Measurements from ENCODE around the gene GABRB1. TPM values are rescaled to one million over a fixed set of nuclear protein-coding genes. Genes with fewer than 3 reads are reported as not detected.

GABRB1 gene
- total and polyA plus RNA-seq, 2 donors (not counting 1 experiment from before 2014, with no cell fraction given), result not detected

GRCh38 chr4:47373174-47373573, 341.8 kb downstream of the GABRB1 start:
- Mint-ChIP-seq H3K4me3 (no peak overlapping the region), H3K27ac (no peak overlapping the region), H3K27me3 (peaks cover 8% of the 10 kb centered on the region), H3K9me3 (ENCODE audit: insufficient read depth) (no peaks in the 10 kb centered on the region), H3K4me1 (no peaks in the 10 kb centered on the region)
- no peak overlapping the region for H3K9ac ChIP-seq (ENCODE audit: low read length)
- H3K79me2 ChIP-seq (ENCODE audit: control insufficient read depth, insufficient read depth, low read length), result no peaks in the 10 kb centered on the region
- no peak for TF ChIP-seq CTCF (IDR thresholded peaks at IDR 0.05)
- no peak for TF ChIP-seq EZH2 (IDR thresholded peaks at IDR 0.05; ENCODE audit: borderline replicate concordance, insufficient read depth, low read depth, low read length, poor library complexity, severe bottlenecking)
- H3K27ac ChIP-seq (ENCODE audit: low read length in 2 of 2), result no peak overlapping the region
- H3K36me3 ChIP-seq (replicated peaks in 1 of 2; ENCODE audit: control extremely low read depth in 1 of 2, control insufficient read depth in 1 of 2, extremely low read depth in 1 of 2, insufficient read depth in 2 of 2, low read length in 1 of 2), result no peaks in the 10 kb centered on the region
- intact Hi-C loops (cut with micrococcal nuclease), result no loop called here
- H3K9me3 ChIP-seq (ENCODE audit: control extremely low read depth in 1 of 3, control insufficient read depth in 2 of 3, insufficient read depth in 1 of 3, low read length in 2 of 3), result no peaks in the 10 kb centered on the region
- H3K4me3 ChIP-seq (ENCODE audit: control extremely low read depth in 1 of 5, extremely low read depth in 1 of 5, insufficient read depth in 1 of 5, low read depth in 2 of 5, low read length in 4 of 5), result no peak overlapping the region
- H2AFZ ChIP-seq (ENCODE audit: insufficient read depth, low read depth, low read length, poor library complexity, severe bottlenecking), result no peak overlapping the region
- H3K4me1 ChIP-seq (ENCODE audit: control insufficient read depth in 2 of 2, insufficient read depth in 2 of 2, low read length in 2 of 2), result no peaks in the 10 kb centered on the region
- POLR2A ChIA-PET, result no interaction called here
- H3K27me3 ChIP-seq (replicated peaks in 1 of 4; ENCODE audit: control extremely low read depth in 1 of 4, control insufficient read depth in 3 of 4, insufficient read depth in 4 of 4, low read length in 3 of 4), result no peaks in the 10 kb centered on the region
- H3K4me2 ChIP-seq (replicated peaks; ENCODE audit: low read depth, low read length, poor library complexity, severe bottlenecking), result no peak overlapping the region
- CTCF ChIA-PET, result interaction anchor here (1.0 kb wide), 1 partner anchor 10 kb away, joined by 4 read pairs; no protein-coding TSS in a partner anchor
- DNase-seq, result no peak
- no peaks in the 10 kb centered on the region for H4K20me1 ChIP-seq (ENCODE audit: control insufficient read depth, insufficient read depth, low read length, poor library complexity, severe bottlenecking)
- ATAC-seq (ENCODE audit: low read depth), result no peak

- no peak overlapping the region for H2AFZ ChIP-seq (ENCODE audit: insufficient read depth, low read depth, low read length, poor library complexity, severe bottlenecking)
- H3K4me1 ChIP-seq (ENCODE audit: control insufficient read depth in 2 of 2, insufficient read depth in 2 of 2, low read length in 2 of 2), result no peaks in the 10 kb centered on the region
- CTCF ChIA-PET, result interaction anchor here (1.0 kb wide), 1 partner anchor 10 kb away, joined by 4 read pairs; no protein-coding TSS in a partner anchor
- no peak overlapping the region for H3K27ac ChIP-seq (ENCODE audit: low read length in 2 of 2)
- no peak overlapping the region for H3K9ac ChIP-seq (ENCODE audit: low read length)
- H3K9me3 ChIP-seq (ENCODE audit: control extremely low read depth in 1 of 3, control insufficient read depth in 2 of 3, insufficient read depth in 1 of 3, low read length in 2 of 3), result no peaks in the 10 kb centered on the region
- no peaks in the 10 kb centered on the region for H4K20me1 ChIP-seq (ENCODE audit: control insufficient read depth, insufficient read depth, low read length, poor library complexity, severe bottlenecking)
- H3K27me3 Mint-ChIP-seq, result peaks cover 8% of the 10 kb centered on the region
- H3K27ac Mint-ChIP-seq, result no peak overlapping the region
- no peak overlapping the region for H3K4me3 ChIP-seq (ENCODE audit: control extremely low read depth in 1 of 5, extremely low read depth in 1 of 5, insufficient read depth in 1 of 5, low read depth in 2 of 5, low read length in 4 of 5)
- DNase-seq, result no peak
- no peak for ATAC-seq (ENCODE audit: low read depth)
- TF ChIP-seq EZH2 (IDR thresholded peaks at IDR 0.05; ENCODE audit: borderline replicate concordance, insufficient read depth, low read depth, low read length, poor library complexity, severe bottlenecking) (no peak), CTCF (IDR thresholded peaks at IDR 0.05) (no peak)
- no peaks in the 10 kb centered on the region for H3K36me3 ChIP-seq (replicated peaks in 1 of 2; ENCODE audit: control extremely low read depth in 1 of 2, control insufficient read depth in 1 of 2, extremely low read depth in 1 of 2, insufficient read depth in 2 of 2, low read length in 1 of 2)
- POLR2A ChIA-PET, result no interaction called here
- intact Hi-C loops (cut with micrococcal nuclease), result no loop called here
- no peaks in the 10 kb centered on the region for H3K27me3 ChIP-seq (replicated peaks in 1 of 4; ENCODE audit: control extremely low read depth in 1 of 4, control insufficient read depth in 3 of 4, insufficient read depth in 4 of 4, low read length in 3 of 4)
- H3K4me3 Mint-ChIP-seq, result no peak overlapping the region
- no peaks in the 10 kb centered on the region for H3K9me3 Mint-ChIP-seq (ENCODE audit: insufficient read depth)
- 100% methylated on average over 1 of the region's 3 CpGs for WGBS (ENCODE audit: insufficient coverage)
- no peaks in the 10 kb centered on the region for H3K79me2 ChIP-seq (ENCODE audit: control insufficient read depth, insufficient read depth, low read length)
- no peaks in the 10 kb centered on the region for H3K4me1 Mint-ChIP-seq
- H3K4me2 ChIP-seq (replicated peaks; ENCODE audit: low read depth, low read length, poor library complexity, severe bottlenecking), result no peak overlapping the region
These were observed 342.3 kb downstream of the GABRB1 start for GRCh38 chr4:47373709-47374108.

Data from B cell (primary cell).